HG03432 (cell line): Measurements from ENCODE around the gene EPHA6.
"Not testable (repeated sequence)": the region's sequence is repeated elsewhere in the genome, so short reads cannot be mapped to it uniquely, and the experiment has no call there.

Experiments used
- ATAC-seq: cut with Tn5 transposase; IDR thresholded peaks from one replicate; pipeline ENCODE4 v1.9.1; 2021; ENCODE audit warnings: mild to moderate bottlenecking, moderate library complexity; ENCODE audit not compliant: unreplicated experiment

Gene EPHA6

GRCh38 chr3:97264180-97264579, 449.8 kb downstream of the EPHA6 start:
- ATAC-seq = no peak

- no peak for ATAC-seq
Observed at GRCh38 chr3:97265237-97266005, 451.0 kb downstream of the EPHA6 start.

GRCh38 chr3:97269202-97269601, 454.8 kb downstream of the EPHA6 start:
- no peak for ATAC-seq

GRCh38 chr3:97276879-97277550, 462.6 kb downstream of the EPHA6 start:
- not testable (repeated sequence) for ATAC-seq

- no peak for ATAC-seq
Observed at GRCh38 chr3:97277708-97278107, 463.3 kb downstream of the EPHA6 start.

- ATAC-seq = no peak
Observed at GRCh38 chr3:97278506-97278905, 464.1 kb downstream of the EPHA6 start.

- ATAC-seq = no peak
Observed at GRCh38 chr3:97291901-97292300, 477.5 kb downstream of the EPHA6 start.

- ATAC-seq = no peak
Observed at GRCh38 chr3:97293596-97294131, 479.3 kb downstream of the EPHA6 start.

GRCh38 chr3:97297032-97297431, 482.6 kb downstream of the EPHA6 start:
- ATAC-seq = no peak

- ATAC-seq = no peak
Observed at GRCh38 chr3:97301114-97301513, 486.7 kb downstream of the EPHA6 start.

GRCh38 chr3:97306226-97306625, 491.8 kb downstream of the EPHA6 start:
- no peak for ATAC-seq

GRCh38 chr3:97338375-97338774, 524.0 kb downstream of the EPHA6 start:
- ATAC-seq = no peak

GRCh38 chr3:97340940-97341339, 526.5 kb downstream of the EPHA6 start:
- no peak for ATAC-seq

GRCh38 chr3:97347780-97348179, 533.4 kb downstream of the EPHA6 start:
- ATAC-seq = no peak

- no peak for ATAC-seq
Observed at GRCh38 chr3:97350971-97351370, 536.6 kb downstream of the EPHA6 start.

- ATAC-seq = no peak
Observed at GRCh38 chr3:97353176-97353575, 538.8 kb downstream of the EPHA6 start.

- no peak for ATAC-seq
Observed at GRCh38 chr3:97359977-97360376, 545.6 kb downstream of the EPHA6 start.

- no peak for ATAC-seq
Observed at GRCh38 chr3:97360804-97361203, 546.4 kb downstream of the EPHA6 start.

GRCh38 chr3:97384583-97384982, 570.2 kb downstream of the EPHA6 start:
- ATAC-seq = no peak

GRCh38 chr3:97388774-97389173, 574.4 kb downstream of the EPHA6 start:
- ATAC-seq = no peak

GRCh38 chr3:97389936-97390335, 575.5 kb downstream of the EPHA6 start:
- ATAC-seq = no peak

GRCh38 chr3:97391167-97391566, 576.8 kb downstream of the EPHA6 start:
- no peak for ATAC-seq
